HCT116 (cell line): Measurements from ENCODE around the gene SDC3. TPM values are rescaled to one million over a fixed set of nuclear protein-coding genes. Genes with fewer than 3 reads are reported as not detected.

Source experiments
- ATAC-seq: fragments of 200-7000 bp; cut with Tn5 transposase; 2 replicates; pipeline ENCODE4 v1.9.1; 2020; ENCODE audit warnings: mild to moderate bottlenecking, moderate library complexity
- BruUV-seq: library from RNA; stranded (reverse); fragments of 400-500 nt; replicated peaks from 2 replicates; lab custom pipeline; 2021; lab: Mats Ljungman, UMichigan
- CTCF ChIA-PET: fragments of 300-600 bp; sonication (Branson Sonifier 250); formaldehyde crosslinking; loops from one replicate; lab custom pipeline; 2021; ENCODE audit warnings: antibody characterized with exemption; lab: Charles Lee
- POLR2A ChIA-PET: fragments of 300-600, 350-600 bp; sonication (Branson Sonifier 250); formaldehyde crosslinking; loops from one replicate; lab custom pipeline; 2021; ENCODE audit warnings: antibody characterized with exemption; lab: Charles Lee
- RAD21 ChIA-PET, 2 experiments: fragments of 300-600 bp; sonication (Branson Sonifier 250); formaldehyde crosslinking; loops; one replicate each; lab custom pipeline; 2023; ENCODE audit warnings: low total read pairs in 2 of 2; ENCODE audit not compliant: uncharacterized antibody in 2 of 2, unreplicated experiment in 2 of 2, low non-redundant PET in 1 of 2; lab: Charles Lee
- DNase-seq: peaks from one replicate; pipeline ENCODE4 v3.0.0-alpha.2; 2010; ENCODE audit warnings: low read depth, low spot score
- H2AFZ ChIP-seq: fragments of 200-600 bp; shearing (Covaris generic), sonication (generic); 2 replicates; pipeline ENCODE4 v1.6.1; 2017; ENCODE audit warnings: low read depth, mixed run types, mixed read lengths, antibody characterized with exemption, low read length; ENCODE audit not compliant: poor library complexity, severe bottlenecking
- H3K27ac ChIP-seq: 2 replicates; pipeline ENCODE4 v1.5.1; 2012; ENCODE audit warnings: low read depth, low read length
- H3K27me3 ChIP-seq: fragments of 200-600 bp; sonication (generic); 2 replicates; pipeline ENCODE4 v1.6.1; 2016; ENCODE audit warnings: mixed run types, low read length, mixed read lengths; ENCODE audit not compliant: insufficient read depth
- H3K36me3 ChIP-seq, 2 experiments: fragments of 200-500 bp in 1 of 2; fragments of 200-600 bp in 1 of 2; sonication (Bioruptor generic) in 1 of 2; sonication (generic) in 1 of 2; 2 replicates each; pipeline versions ENCODE4 v1.5.1 to v1.6.1; 2014 to 2016; ENCODE audit warnings: low read length in 2 of 2, inconsistent platforms in 1 of 2, mixed read lengths in 1 of 2, mixed run types in 1 of 2; ENCODE audit not compliant: insufficient read depth in 2 of 2, control insufficient read depth in 1 of 2
- H3K4me1 ChIP-seq, 2 experiments: fragments of 200-600 bp in 1 of 2; sonication (generic) in 1 of 2; 2 replicates each; pipeline versions ENCODE4 v1.5.1 to v1.6.1; 2012 to 2017; ENCODE audit warnings: low read length in 2 of 2, inconsistent platforms in 1 of 2, mild to moderate bottlenecking in 1 of 2, mixed read lengths in 1 of 2, mixed run types in 1 of 2, moderate library complexity in 1 of 2; ENCODE audit not compliant: insufficient read depth in 2 of 2, control insufficient read depth in 1 of 2
- H3K4me2 ChIP-seq: fragments of 200-600 bp; sonication (generic); 2 replicates; pipeline ENCODE4 v1.6.1; 2017; ENCODE audit warnings: mixed run types, low read length, mixed read lengths
- H3K4me3 ChIP-seq, 2 experiments: fragments of 200-600 bp in 1 of 2; sonication (generic) in 1 of 2; replicated peaks in 1 of 2; 2 replicates each; pipeline ENCODE4 v1.5.1; 2011 to 2016; ENCODE audit warnings: low read length in 2 of 2, control low read depth in 1 of 2, low read depth in 1 of 2, mild to moderate bottlenecking in 1 of 2, mixed read lengths in 1 of 2, mixed run types in 1 of 2
- H3K79me2 ChIP-seq: fragments of 200-600 bp; sonication (generic); 2 replicates; pipeline ENCODE4 v1.6.1; 2017; ENCODE audit warnings: mild to moderate bottlenecking, mixed run types, low read length, moderate library complexity, mixed read lengths; ENCODE audit not compliant: insufficient read depth
- H3K9ac ChIP-seq: fragments of 200-600 bp; sonication (generic); 2 replicates; pipeline ENCODE4 v1.6.1; 2016; ENCODE audit warnings: low read length, mixed read lengths
- H3K9me2 ChIP-seq: fragments of 200-600 bp; sonication (generic), shearing (Covaris generic); 2 replicates; pipeline ENCODE4 v1.6.1; 2017; ENCODE audit warnings: mixed run types, mild to moderate bottlenecking, moderate library complexity; ENCODE audit not compliant: insufficient read depth
- H3K9me3 ChIP-seq, 2 experiments: fragments of 200-500 bp in 1 of 2; fragments of 200-600 bp in 1 of 2; sonication (Bioruptor generic) in 1 of 2; sonication (generic) in 1 of 2; 2 replicates each; pipeline ENCODE4 v1.6.1; 2014 to 2017; ENCODE audit warnings: low read length in 2 of 2, mixed read lengths in 2 of 2, inconsistent platforms in 1 of 2, low read depth in 1 of 2, mild to moderate bottlenecking in 1 of 2, mixed run types in 1 of 2, moderate library complexity in 1 of 2; ENCODE audit not compliant: control insufficient read depth in 1 of 2, insufficient read depth in 1 of 2
- H4K20me1 ChIP-seq: fragments of 200-600 bp; sonication (generic), shearing (Covaris generic); 2 replicates; pipeline ENCODE4 v1.6.1; 2017; ENCODE audit warnings: mixed run types, mild to moderate bottlenecking, moderate library complexity; ENCODE audit not compliant: insufficient read depth
- ELF1 ChIP-seq: IDR thresholded peaks from 2 replicates; pipeline ENCODE4 v1.6.1; 2012; ENCODE audit warnings: low read depth, borderline replicate concordance
- EZH2 ChIP-seq: fragments of 200-600 bp; sonication (generic); IDR thresholded peaks from 2 replicates; pipeline ENCODE4 v1.6.1; 2017; ENCODE audit warnings: antibody characterized with exemption, mixed run types
- POLR2A ChIP-seq: IDR thresholded peaks from 2 replicates; pipeline ENCODE4 v1.7.0; 2011; ENCODE audit warnings: borderline replicate concordance; ENCODE audit not compliant: insufficient read depth, insufficient read length; ENCODE audit errors: extremely low read depth
- POLR2AphosphoS5 ChIP-seq: IDR thresholded peaks from 2 replicates; pipeline ENCODE4 v1.6.1; 2011; ENCODE audit warnings: mild to moderate bottlenecking, low read depth, low read length, moderate library complexity
- RAD21 ChIP-seq: IDR thresholded peaks from 2 replicates; pipeline ENCODE4 v1.6.1; 2012; ENCODE audit warnings: low read depth, mild to moderate bottlenecking
- ZFX ChIP-seq: fragments of 450-650 bp; IDR thresholded peaks from 2 replicates; pipeline ENCODE4 v1.6.1; 2017
- intact Hi-C: fragments of 100-400 bp; cut with micrococcal nuclease; formaldehyde crosslinking; loops from 2 replicates; pipeline ENCODE4 v1.10.0; 2022
- total RNA-seq: library from RNA; stranded (reverse); gene quantifications from one replicate; pipeline ENCODE4 v1.2.1, GENCODE V29; 2021; ENCODE audit not compliant: unreplicated experiment
- TF ChIP-seq, protein P1 (sequence below): IDR thresholded peaks from 2 replicates; pipeline ENCODE4 v1.6.1; 2012; ENCODE audit warnings: low read depth
- TF ChIP-seq, protein P2 (sequence below), 3 experiments: fragments of 200-600 bp in 1 of 3; sonication (generic) in 1 of 3; IDR thresholded peaks in 2 of 3; conservative IDR thresholded peaks in 1 of 3; 2 replicates each; pipeline ENCODE4 v1.5.1; 2012 to 2017; ENCODE audit warnings: low read depth in 2 of 3, low read length in 2 of 3, antibody characterized with exemption in 1 of 3, borderline replicate concordance in 1 of 3, control low read depth in 1 of 3, mild to moderate bottlenecking in 1 of 3, mixed read lengths in 1 of 3, mixed run types in 1 of 3, moderate library complexity in 1 of 3; ENCODE audit not compliant: insufficient read depth in 1 of 3
- TF ChIP-seq, protein P3 (sequence below): IDR thresholded peaks from 2 replicates; pipeline ENCODE4 v1.6.1; 2012

SDC3 gene
- total RNA-seq, 1 experiment from 2014 or later = 40.1 TPM

DNA sequence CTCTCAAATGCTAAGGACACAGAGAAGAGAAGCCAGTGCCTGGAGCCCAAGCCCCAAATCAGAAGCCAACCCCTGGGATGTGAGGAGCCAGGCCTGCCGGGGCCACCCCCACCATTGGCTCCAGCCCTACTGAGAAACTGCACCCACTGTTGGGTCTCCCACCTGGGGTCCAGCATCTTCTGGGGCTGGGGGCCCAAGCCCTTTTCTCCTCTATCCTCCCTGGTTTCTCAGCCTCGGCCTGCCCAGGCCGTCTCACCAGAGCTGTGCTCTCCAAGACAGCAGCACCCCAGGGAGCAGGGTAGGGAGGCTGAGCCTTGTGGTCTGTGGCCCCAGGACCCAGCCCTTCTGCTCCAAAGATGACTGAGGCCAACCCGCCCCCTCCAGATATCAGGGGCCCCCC is 37.9 kb downstream of the SDC3 start:
- BruUV-seq = no TSS peak
- POLR2A ChIA-PET = no interaction called here
- no peaks in the 10 kb centered on the region; a peak in 1 of 4 replicates for H3K36me3 ChIP-seq
- no peaks in the 10 kb centered on the region for H3K4me1 ChIP-seq
- H3K27ac ChIP-seq = no peak overlapping the region
- no peak overlapping the region for H3K9ac ChIP-seq
- H3K27me3 ChIP-seq = no peaks in the 10 kb centered on the region
- DNase-seq = no peak
- CTCF ChIA-PET = no interaction called here
- H3K4me3 ChIP-seq = no peak overlapping the region
- RAD21 ChIA-PET = no interaction called here
- ATAC-seq = no peak
- no peaks in the 10 kb centered on the region for H3K9me3 ChIP-seq
- no peak overlapping the region for H2AFZ ChIP-seq
- H4K20me1 ChIP-seq = no peaks in the 10 kb centered on the region
- H3K9me2 ChIP-seq = no peaks in the 10 kb centered on the region
- TF ChIP-seq EZH2 = no peak
- TF ChIP-seq, protein P1, sequence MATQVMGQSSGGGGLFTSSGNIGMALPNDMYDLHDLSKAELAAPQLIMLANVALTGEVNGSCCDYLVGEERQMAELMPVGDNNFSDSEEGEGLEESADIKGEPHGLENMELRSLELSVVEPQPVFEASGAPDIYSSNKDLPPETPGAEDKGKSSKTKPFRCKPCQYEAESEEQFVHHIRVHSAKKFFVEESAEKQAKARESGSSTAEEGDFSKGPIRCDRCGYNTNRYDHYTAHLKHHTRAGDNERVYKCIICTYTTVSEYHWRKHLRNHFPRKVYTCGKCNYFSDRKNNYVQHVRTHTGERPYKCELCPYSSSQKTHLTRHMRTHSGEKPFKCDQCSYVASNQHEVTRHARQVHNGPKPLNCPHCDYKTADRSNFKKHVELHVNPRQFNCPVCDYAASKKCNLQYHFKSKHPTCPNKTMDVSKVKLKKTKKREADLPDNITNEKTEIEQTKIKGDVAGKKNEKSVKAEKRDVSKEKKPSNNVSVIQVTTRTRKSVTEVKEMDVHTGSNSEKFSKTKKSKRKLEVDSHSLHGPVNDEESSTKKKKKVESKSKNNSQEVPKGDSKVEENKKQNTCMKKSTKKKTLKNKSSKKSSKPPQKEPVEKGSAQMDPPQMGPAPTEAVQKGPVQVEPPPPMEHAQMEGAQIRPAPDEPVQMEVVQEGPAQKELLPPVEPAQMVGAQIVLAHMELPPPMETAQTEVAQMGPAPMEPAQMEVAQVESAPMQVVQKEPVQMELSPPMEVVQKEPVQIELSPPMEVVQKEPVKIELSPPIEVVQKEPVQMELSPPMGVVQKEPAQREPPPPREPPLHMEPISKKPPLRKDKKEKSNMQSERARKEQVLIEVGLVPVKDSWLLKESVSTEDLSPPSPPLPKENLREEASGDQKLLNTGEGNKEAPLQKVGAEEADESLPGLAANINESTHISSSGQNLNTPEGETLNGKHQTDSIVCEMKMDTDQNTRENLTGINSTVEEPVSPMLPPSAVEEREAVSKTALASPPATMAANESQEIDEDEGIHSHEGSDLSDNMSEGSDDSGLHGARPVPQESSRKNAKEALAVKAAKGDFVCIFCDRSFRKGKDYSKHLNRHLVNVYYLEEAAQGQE = no peak
- TF ChIP-seq, protein P2, sequence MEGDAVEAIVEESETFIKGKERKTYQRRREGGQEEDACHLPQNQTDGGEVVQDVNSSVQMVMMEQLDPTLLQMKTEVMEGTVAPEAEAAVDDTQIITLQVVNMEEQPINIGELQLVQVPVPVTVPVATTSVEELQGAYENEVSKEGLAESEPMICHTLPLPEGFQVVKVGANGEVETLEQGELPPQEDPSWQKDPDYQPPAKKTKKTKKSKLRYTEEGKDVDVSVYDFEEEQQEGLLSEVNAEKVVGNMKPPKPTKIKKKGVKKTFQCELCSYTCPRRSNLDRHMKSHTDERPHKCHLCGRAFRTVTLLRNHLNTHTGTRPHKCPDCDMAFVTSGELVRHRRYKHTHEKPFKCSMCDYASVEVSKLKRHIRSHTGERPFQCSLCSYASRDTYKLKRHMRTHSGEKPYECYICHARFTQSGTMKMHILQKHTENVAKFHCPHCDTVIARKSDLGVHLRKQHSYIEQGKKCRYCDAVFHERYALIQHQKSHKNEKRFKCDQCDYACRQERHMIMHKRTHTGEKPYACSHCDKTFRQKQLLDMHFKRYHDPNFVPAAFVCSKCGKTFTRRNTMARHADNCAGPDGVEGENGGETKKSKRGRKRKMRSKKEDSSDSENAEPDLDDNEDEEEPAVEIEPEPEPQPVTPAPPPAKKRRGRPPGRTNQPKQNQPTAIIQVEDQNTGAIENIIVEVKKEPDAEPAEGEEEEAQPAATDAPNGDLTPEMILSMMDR (IDR thresholded peaks at IDR 0.05 in 2 of 3, conservative IDR thresholded peaks at IDR 0.05 in 1 of 3; ENCODE audit: borderline replicate concordance in 1 of 3, insufficient read depth in 1 of 3, low read depth in 2 of 3, low read length in 2 of 3) = no peak
- no peak for TF ChIP-seq RAD21
- no peak for TF ChIP-seq POLR2A
- TF ChIP-seq, protein P3, sequence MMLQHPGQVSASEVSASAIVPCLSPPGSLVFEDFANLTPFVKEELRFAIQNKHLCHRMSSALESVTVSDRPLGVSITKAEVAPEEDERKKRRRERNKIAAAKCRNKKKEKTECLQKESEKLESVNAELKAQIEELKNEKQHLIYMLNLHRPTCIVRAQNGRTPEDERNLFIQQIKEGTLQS = no peak
- TF ChIP-seq ELF1 = no peak
- no peak for TF ChIP-seq POLR2AphosphoS5
- TF ChIP-seq ZFX = no peak
- H3K4me2 ChIP-seq = no peak overlapping the region
- H3K79me2 ChIP-seq = no peaks in the 10 kb centered on the region
- intact Hi-C loops = no loop called here
